HG03460 (cell line): ENCODE data around the gene DNAJC1.
"Not testable (repeated sequence)": the region's sequence is repeated elsewhere in the genome, so short reads cannot be mapped to it uniquely, and the experiment has no call there.

Experiments used
- ATAC-seq: cut with Tn5 transposase; IDR thresholded peaks from one replicate; pipeline ENCODE4 v1.9.1; 2021; ENCODE audit not compliant: unreplicated experiment

DNAJC1 gene

GRCh38 chr10:21834574-21834973 is 169.0 kb downstream of the DNAJC1 start:
- not testable (repeated sequence) for ATAC-seq

- ATAC-seq = no peak
Measured at GRCh38 chr10:21832821-21833130, 170.8 kb downstream of the DNAJC1 start.

- no peak for ATAC-seq
Measured at GRCh38 chr10:21831986-21832820, 171.3 kb downstream of the DNAJC1 start.

- ATAC-seq = no peak
Measured at GRCh38 chr10:21830037-21830436, 173.5 kb downstream of the DNAJC1 start.

GRCh38 chr10:21827308-21827707 is 176.2 kb downstream of the DNAJC1 start:
- no peak for ATAC-seq

GRCh38 chr10:21826725-21827124 is 176.8 kb downstream of the DNAJC1 start:
- no peak for ATAC-seq

- no peak for ATAC-seq
Measured at GRCh38 chr10:21825345-21825744, 178.2 kb downstream of the DNAJC1 start.

- ATAC-seq = no peak
Measured at GRCh38 chr10:21824409-21824808, 179.1 kb downstream of the DNAJC1 start.

GRCh38 chr10:21823617-21824016 is 179.9 kb downstream of the DNAJC1 start:
- ATAC-seq = no peak

GRCh38 chr10:21822273-21822672 is 181.3 kb downstream of the DNAJC1 start:
- ATAC-seq = not testable (repeated sequence)

- no peak for ATAC-seq
Measured at GRCh38 chr10:21820952-21821351, 182.6 kb downstream of the DNAJC1 start.

GRCh38 chr10:21818416-21818815 is 185.1 kb downstream of the DNAJC1 start:
- ATAC-seq = not testable (repeated sequence)

- no peak for ATAC-seq
Measured at GRCh38 chr10:21814866-21815265, 188.7 kb downstream of the DNAJC1 start.

- ATAC-seq = no peak
Measured at GRCh38 chr10:21813946-21814345, 189.6 kb downstream of the DNAJC1 start.

GRCh38 chr10:21811245-21811585 is 192.3 kb downstream of the DNAJC1 start:
- no peak for ATAC-seq

GRCh38 chr10:21810582-21811244 is 192.8 kb downstream of the DNAJC1 start:
- ATAC-seq = no peak

- no peak for ATAC-seq
Measured at GRCh38 chr10:21808550-21808949, 195.0 kb downstream of the DNAJC1 start.

- no peak for ATAC-seq
Measured at GRCh38 chr10:21807180-21807579, 196.3 kb downstream of the DNAJC1 start.

- no peak for ATAC-seq
Measured at GRCh38 chr10:21803374-21803773, 200.2 kb downstream of the DNAJC1 start.

GRCh38 chr10:21801609-21802008 is 201.9 kb downstream of the DNAJC1 start:
- no peak for ATAC-seq

GRCh38 chr10:21797984-21798765 is 205.4 kb downstream of the DNAJC1 start:
- ATAC-seq = peak; percentile 55

- ATAC-seq = no peak
Measured at GRCh38 chr10:21797533-21797932, 206.0 kb downstream of the DNAJC1 start.
